ENCODE measurements around the gene PPM1L.

Gene PPM1L

GRCh38 chr3:160810362-160811236 lies 54.6 kb downstream of the PPM1L start:
- DNase-seq: peak; percentile 24

- no peak for DNase-seq
Measured at GRCh38 chr3:160811237-160811548, 55.2 kb downstream of the PPM1L start.

GRCh38 chr3:160812304-160812703 lies 56.3 kb downstream of the PPM1L start:
- no peak for DNase-seq

- DNase-seq: no peak
Measured at GRCh38 chr3:160815280-160815679, 59.2 kb downstream of the PPM1L start.

GRCh38 chr3:160820022-160820421 lies 64.0 kb downstream of the PPM1L start:
- no peak for DNase-seq

GRCh38 chr3:160820430-160820829 lies 64.4 kb downstream of the PPM1L start:
- DNase-seq: no peak

GRCh38 chr3:160822936-160823335 lies 66.9 kb downstream of the PPM1L start:
- DNase-seq: no peak

- no peak for DNase-seq
Measured at GRCh38 chr3:160825311-160825800, 69.3 kb downstream of the PPM1L start.

- DNase-seq: no peak
Measured at GRCh38 chr3:160826408-160826807, 70.4 kb downstream of the PPM1L start.

GRCh38 chr3:160826991-160827390 lies 71.0 kb downstream of the PPM1L start:
- no peak for DNase-seq

- DNase-seq: no peak
Measured at GRCh38 chr3:160827516-160827915, 71.5 kb downstream of the PPM1L start.

- DNase-seq: no peak
Measured at GRCh38 chr3:160828880-160829279, 72.8 kb downstream of the PPM1L start.

GRCh38 chr3:160829486-160830009 lies 73.5 kb downstream of the PPM1L start:
- DNase-seq: no peak

- DNase-seq: no peak
Measured at GRCh38 chr3:160830796-160831195, 74.8 kb downstream of the PPM1L start.

GRCh38 chr3:160831401-160831800 lies 75.4 kb downstream of the PPM1L start:
- DNase-seq: no peak

- DNase-seq: no peak
Measured at GRCh38 chr3:160837394-160837980, 81.5 kb downstream of the PPM1L start.

GRCh38 chr3:160840590-160840989 lies 84.6 kb downstream of the PPM1L start:
- no peak for DNase-seq

GRCh38 chr3:160841455-160841854 lies 85.4 kb downstream of the PPM1L start:
- DNase-seq: no peak

- no peak for DNase-seq
Measured at GRCh38 chr3:160842021-160843005, 86.3 kb downstream of the PPM1L start.

- DNase-seq: no peak
Measured at GRCh38 chr3:160851629-160852210, 95.7 kb downstream of the PPM1L start.

GRCh38 chr3:160852856-160853255 lies 96.8 kb downstream of the PPM1L start:
- DNase-seq: no peak

GRCh38 chr3:160856450-160856849 lies 100.4 kb downstream of the PPM1L start:
- DNase-seq: no peak

Data from GOT3 (cell line).